ENCODE data around the gene MYO9B. TPM values are rescaled to one million over a fixed set of nuclear protein-coding genes. Genes with fewer than 3 reads are reported as not detected.

MYO9B gene
- total and polyA plus RNA-seq, 2 of the 13 experiments (the other 11 are each of a cell fraction or from before 2014, with no cell fraction given) = 18.0 to 18.3 TPM

DNA sequence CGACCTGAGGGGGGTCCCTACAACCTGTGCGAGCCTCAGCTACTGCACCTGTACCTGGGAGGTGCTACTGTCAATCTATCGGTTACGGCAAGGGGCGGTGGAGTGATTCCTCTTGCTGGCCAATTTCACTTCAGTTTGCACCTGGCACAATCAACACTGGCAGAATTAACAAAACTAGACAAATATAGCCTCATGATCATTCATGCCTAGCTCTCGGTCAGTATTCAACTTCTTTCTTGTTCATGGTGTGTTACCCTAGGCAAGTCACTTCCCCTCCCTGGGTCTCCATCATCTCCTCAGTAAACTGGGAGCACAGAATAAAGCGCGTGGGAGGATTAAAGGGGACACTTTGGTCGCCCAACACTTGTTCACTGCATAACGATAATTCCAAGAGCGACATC lies 943 bp upstream of the MYO9B start (continued):
- TF ChIP-seq, protein P1, sequence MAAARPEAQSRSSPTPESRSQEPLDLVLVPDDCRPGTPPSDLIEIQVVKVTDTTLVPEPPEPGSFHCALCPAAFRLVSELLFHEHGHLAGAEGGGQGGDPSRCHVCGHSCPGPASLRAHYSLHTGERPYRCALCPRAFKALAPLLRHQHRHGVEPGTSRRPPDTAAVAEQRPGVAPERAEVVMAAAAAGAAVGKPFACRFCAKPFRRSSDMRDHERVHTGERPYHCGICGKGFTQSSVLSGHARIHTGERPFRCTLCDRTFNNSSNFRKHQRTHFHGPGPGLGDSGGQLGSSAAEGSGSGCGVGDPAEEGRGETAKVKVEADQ (CRISPR knock-in tag; IDR thresholded peaks at IDR 0.05; ENCODE audit: borderline replicate concordance) = peak; percentile 11; the same call in 1 of the 2 replicates
- TF ChIP-seq MYC (CRISPR knock-in tag; IDR thresholded peaks at IDR 0.05; ENCODE audit: borderline replicate concordance) (no peak), ZNF160 (CRISPR knock-in tag; IDR thresholded peaks at IDR 0.05) (no peak), PITX1 (CRISPR knock-in tag; IDR thresholded peaks at IDR 0.05) (0 out of 2 replicates have a peak, but pooled peaks have one; percentile 7), ASH2L (IDR thresholded peaks at IDR 0.05; ENCODE audit: insufficient read length, low read depth, low read length) (peak; percentile 12), ZNF883 (CRISPR knock-in tag; IDR thresholded peaks at IDR 0.05; ENCODE audit: not compliant biosample characterization) (no peak), BHLHE40 (IDR thresholded peaks at IDR 0.05; ENCODE audit: low read length) (no peak)

DNA sequence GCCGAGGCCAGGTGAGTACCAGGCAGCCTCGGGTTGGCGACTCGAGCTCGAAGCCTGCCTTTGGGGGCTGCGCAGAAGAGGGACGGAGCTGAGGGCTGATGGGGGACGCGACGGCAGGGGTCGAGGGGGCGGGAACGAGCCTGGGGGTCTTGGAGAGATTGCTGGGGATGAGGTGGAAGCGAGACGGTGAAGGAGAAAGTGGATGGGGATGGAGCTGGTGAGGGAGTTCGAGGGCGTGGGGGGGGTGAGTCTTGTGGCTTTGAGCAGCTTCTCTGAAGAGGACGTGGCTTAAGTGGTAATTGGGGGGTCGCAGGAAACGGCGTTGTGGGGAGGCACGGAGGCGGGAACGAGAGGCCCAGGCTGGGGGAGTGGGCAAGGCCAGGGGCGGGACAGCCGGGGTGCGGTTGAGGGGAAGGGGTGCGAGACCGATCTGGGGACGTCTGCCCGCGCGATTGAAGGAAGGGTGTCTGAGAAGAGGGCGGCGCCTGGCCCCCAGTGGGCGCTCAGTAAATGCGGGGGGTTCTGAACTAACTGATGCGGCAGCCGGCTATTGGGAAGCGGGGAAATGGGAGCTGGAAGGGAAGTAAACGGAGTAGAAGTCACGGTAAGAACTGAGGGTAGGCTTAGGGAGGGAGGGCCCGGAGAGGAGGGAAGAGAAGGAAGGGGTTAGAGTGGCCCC lies 426 bp downstream of the MYO9B start:
- H3K27ac ChIP-seq (ENCODE audit: extremely low read length, insufficient read depth, low read length) = peak overlapping the region; percentile 42
- ChIA-PET CTCF (ENCODE audit: low intra/inter-chr PET ratio, low total read pairs) (no interaction called here), POLR2A (interaction anchor here (1.1 to 1.5 kb wide), 2 partner anchors 151 to 191 kb away, joined by 3 to 6 read pairs; partner anchors contain the start of gene BABAM1)
- ATAC-seq (no peak), DNase-seq (ENCODE audit: low spot score) (no peak), FAIRE-seq (no peak)
- peaks cover 62% of the 10 kb centered on the region for H3K79me2 ChIP-seq (ENCODE audit: insufficient read depth, low read length)
- H3K27me3 ChIP-seq (ENCODE audit: control insufficient read depth in 1 of 2, insufficient read depth in 2 of 2, low read length in 2 of 2) = no peaks in the 10 kb centered on the region; a peak in 1 of 5 replicates
- H3K36me3 ChIP-seq (replicated peaks in 1 of 2; ENCODE audit: control insufficient read depth in 1 of 2, insufficient read depth in 2 of 2, low read length in 2 of 2) = peaks cover 3 to 11% of the 10 kb centered on the region in 2 experiments; a peak in 2 of 5 replicates
- peak overlapping the region; percentile 76 to 98 (median 87) for H3K4me3 ChIP-seq (replicated peaks in 1 of 3; ENCODE audit: insufficient read depth in 1 of 3, low read depth in 2 of 3, low read length in 3 of 3)
- no TSS peak for BruUV-seq (replicated peaks)
- no peaks in the 10 kb centered on the region for H3K9me3 ChIP-seq (ENCODE audit: low read length)
- peak overlapping the region; percentile 77 for H3K9ac ChIP-seq (ENCODE audit: insufficient read depth, low read depth, low read length)
- H3K4me2 ChIP-seq (ENCODE audit: low read depth, low read length) = peak overlapping the region; percentile 94
- H2AFZ ChIP-seq (ENCODE audit: low read length) = no peak overlapping the region
- no peaks in the 10 kb centered on the region for H4K20me1 ChIP-seq (ENCODE audit: insufficient read depth, low read length)
- intact Hi-C loops (cut with micrococcal nuclease; ENCODE audit: unreplicated experiment) (loop anchor here (5.0 kb wide), 1 partner anchor 61 kb away; no protein-coding TSS in a partner anchor), in situ Hi-C loops (cut with HindIII; ENCODE audit: extremely low pct_ligation_motif_present, low pct_unique_long_range_greater_than_20kb) (no loop called here)
- peaks cover 66% of the 10 kb centered on the region for H3K4me1 ChIP-seq (ENCODE audit: insufficient read depth, low read length)
- under 1% methylated on average over 40 of the region's 43 CpGs for WGBS (ENCODE audit: low lambda C conversion rate)
- TF ChIP-seq, protein P2, sequence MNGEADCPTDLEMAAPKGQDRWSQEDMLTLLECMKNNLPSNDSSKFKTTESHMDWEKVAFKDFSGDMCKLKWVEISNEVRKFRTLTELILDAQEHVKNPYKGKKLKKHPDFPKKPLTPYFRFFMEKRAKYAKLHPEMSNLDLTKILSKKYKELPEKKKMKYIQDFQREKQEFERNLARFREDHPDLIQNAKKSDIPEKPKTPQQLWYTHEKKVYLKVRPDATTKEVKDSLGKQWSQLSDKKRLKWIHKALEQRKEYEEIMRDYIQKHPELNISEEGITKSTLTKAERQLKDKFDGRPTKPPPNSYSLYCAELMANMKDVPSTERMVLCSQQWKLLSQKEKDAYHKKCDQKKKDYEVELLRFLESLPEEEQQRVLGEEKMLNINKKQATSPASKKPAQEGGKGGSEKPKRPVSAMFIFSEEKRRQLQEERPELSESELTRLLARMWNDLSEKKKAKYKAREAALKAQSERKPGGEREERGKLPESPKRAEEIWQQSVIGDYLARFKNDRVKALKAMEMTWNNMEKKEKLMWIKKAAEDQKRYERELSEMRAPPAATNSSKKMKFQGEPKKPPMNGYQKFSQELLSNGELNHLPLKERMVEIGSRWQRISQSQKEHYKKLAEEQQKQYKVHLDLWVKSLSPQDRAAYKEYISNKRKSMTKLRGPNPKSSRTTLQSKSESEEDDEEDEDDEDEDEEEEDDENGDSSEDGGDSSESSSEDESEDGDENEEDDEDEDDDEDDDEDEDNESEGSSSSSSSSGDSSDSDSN (CRISPR knock-in tag; IDR thresholded peaks at IDR 0.05) = peak; percentile 24
- TF ChIP-seq ZNF839 (CRISPR knock-in tag; IDR thresholded peaks at IDR 0.05; ENCODE audit: borderline replicate concordance) = 0 out of 2 replicates have a peak, but pooled peaks have one; percentile 15
- TF ChIP-seq, protein P3, sequence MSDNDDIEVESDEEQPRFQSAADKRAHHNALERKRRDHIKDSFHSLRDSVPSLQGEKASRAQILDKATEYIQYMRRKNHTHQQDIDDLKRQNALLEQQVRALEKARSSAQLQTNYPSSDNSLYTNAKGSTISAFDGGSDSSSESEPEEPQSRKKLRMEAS (IDR thresholded peaks at IDR 0.05) = peak; percentile 9; the same call in 1 of the 2 replicates
- TF ChIP-seq, protein P4, sequence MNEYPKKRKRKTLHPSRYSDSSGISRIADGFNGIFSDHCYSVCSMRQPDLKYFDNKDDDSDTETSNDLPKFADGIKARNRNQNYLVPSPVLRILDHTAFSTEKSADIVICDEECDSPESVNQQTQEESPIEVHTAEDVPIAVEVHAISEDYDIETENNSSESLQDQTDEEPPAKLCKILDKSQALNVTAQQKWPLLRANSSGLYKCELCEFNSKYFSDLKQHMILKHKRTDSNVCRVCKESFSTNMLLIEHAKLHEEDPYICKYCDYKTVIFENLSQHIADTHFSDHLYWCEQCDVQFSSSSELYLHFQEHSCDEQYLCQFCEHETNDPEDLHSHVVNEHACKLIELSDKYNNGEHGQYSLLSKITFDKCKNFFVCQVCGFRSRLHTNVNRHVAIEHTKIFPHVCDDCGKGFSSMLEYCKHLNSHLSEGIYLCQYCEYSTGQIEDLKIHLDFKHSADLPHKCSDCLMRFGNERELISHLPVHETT (CRISPR knock-in tag; conservative IDR thresholded peaks at IDR 0.05) = no peak
- TF ChIP-seq, protein P5, sequence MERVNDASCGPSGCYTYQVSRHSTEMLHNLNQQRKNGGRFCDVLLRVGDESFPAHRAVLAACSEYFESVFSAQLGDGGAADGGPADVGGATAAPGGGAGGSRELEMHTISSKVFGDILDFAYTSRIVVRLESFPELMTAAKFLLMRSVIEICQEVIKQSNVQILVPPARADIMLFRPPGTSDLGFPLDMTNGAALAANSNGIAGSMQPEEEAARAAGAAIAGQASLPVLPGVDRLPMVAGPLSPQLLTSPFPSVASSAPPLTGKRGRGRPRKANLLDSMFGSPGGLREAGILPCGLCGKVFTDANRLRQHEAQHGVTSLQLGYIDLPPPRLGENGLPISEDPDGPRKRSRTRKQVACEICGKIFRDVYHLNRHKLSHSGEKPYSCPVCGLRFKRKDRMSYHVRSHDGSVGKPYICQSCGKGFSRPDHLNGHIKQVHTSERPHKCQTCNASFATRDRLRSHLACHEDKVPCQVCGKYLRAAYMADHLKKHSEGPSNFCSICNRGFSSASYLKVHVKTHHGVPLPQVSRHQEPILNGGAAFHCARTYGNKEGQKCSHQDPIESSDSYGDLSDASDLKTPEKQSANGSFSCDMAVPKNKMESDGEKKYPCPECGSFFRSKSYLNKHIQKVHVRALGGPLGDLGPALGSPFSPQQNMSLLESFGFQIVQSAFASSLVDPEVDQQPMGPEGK (CRISPR knock-in tag; IDR thresholded peaks at IDR 0.05) = peak; percentile 61; the same call in 1 of the 2 replicates
